B cell (primary cell): ENCODE results near the gene CFAP100. TPM values are rescaled to one million over a fixed set of nuclear protein-coding genes. Genes with fewer than 3 reads are reported as not detected.
A peak's percentile ranks its signal among the peaks of the same experiment; 100 is the strongest.

ENCODE experiments used
- ATAC-seq: fragments of 200-7000 bp; cut with Tn5 transposase; one replicate; pipeline ENCODE4 v1.10.0; 2021; ENCODE audit warnings: low read depth, mild to moderate bottlenecking, moderate number of reproducible peaks, moderate library complexity
- CTCF ChIA-PET: fragments of 350-600 bp; sonication (Branson Sonifier 250); formaldehyde crosslinking; loops from one replicate; lab custom pipeline; 2021; ENCODE audit warnings: antibody characterized with exemption, inconsistent platforms; lab: Charles Lee
- POLR2A ChIA-PET: fragments of 350-600 bp; sonication (Branson Sonifier 250); formaldehyde crosslinking; loops from one replicate; lab custom pipeline; 2021; ENCODE audit warnings: antibody characterized with exemption; lab: Charles Lee
- DNase-seq: peaks from one replicate; pipeline ENCODE4 v3.0.0; 2013
- H2AFZ ChIP-seq: 2 replicates; pipeline ENCODE4 v1.6.1; 2012; ENCODE audit warnings: mild to moderate bottlenecking, low read depth, low read length; ENCODE audit not compliant: insufficient read depth, poor library complexity, severe bottlenecking
- H3K27ac ChIP-seq, 2 donors: 1 replicate in 1 of 2; 2 replicates in 1 of 2; pipeline ENCODE4 v1.5.1; 2012 to 2013; ENCODE audit warnings: low read length in 2 of 2, mild to moderate bottlenecking in 2 of 2, moderate library complexity in 1 of 2
- H3K27me3 ChIP-seq, 4 experiments: fragments of 200-600 bp in 1 of 4; sonication (generic) in 1 of 4; replicated peaks in 1 of 4; 1 replicate in 2 of 4; 2 replicates in 2 of 4; pipeline versions ENCODE4 v1.6.1 to v1.7.0; 2013 to 2016; ENCODE audit warnings: low read length in 3 of 4, mild to moderate bottlenecking in 2 of 4, mixed read lengths in 1 of 4, moderate library complexity in 1 of 4; ENCODE audit not compliant: insufficient read depth in 4 of 4, control insufficient read depth in 3 of 4; ENCODE audit errors: control extremely low read depth in 1 of 4
- H3K36me3 ChIP-seq, 2 experiments: replicated peaks in 1 of 2; 1 replicate in 1 of 2; 2 replicates in 1 of 2; pipeline versions ENCODE4 v1.6.1 to v1.7.1; 2013; ENCODE audit warnings: low read length in 1 of 2; ENCODE audit not compliant: insufficient read depth in 2 of 2, control insufficient read depth in 1 of 2; ENCODE audit errors: control extremely low read depth in 1 of 2, extremely low read depth in 1 of 2
- H3K4me1 ChIP-seq, 2 donors: fragments of 200-600 bp in 1 of 2; sonication (generic) in 1 of 2; 1 replicate in 1 of 2; 2 replicates in 1 of 2; pipeline versions ENCODE4 v1.5.1 to v1.6.1; 2013 to 2017; ENCODE audit warnings: low read length in 2 of 2; ENCODE audit not compliant: control insufficient read depth in 2 of 2, insufficient read depth in 2 of 2
- H3K4me2 ChIP-seq: replicated peaks from 2 replicates; pipeline ENCODE3; 2012; ENCODE audit warnings: mild to moderate bottlenecking, low read depth, low read length; ENCODE audit not compliant: poor library complexity, severe bottlenecking
- H3K4me3 ChIP-seq, 5 experiments: fragments of 200-600 bp in 1 of 5; sonication (generic) in 1 of 5; 1 replicate in 3 of 5; 2 replicates in 2 of 5; pipeline versions ENCODE4 v1.5.1 to v1.7.0; 2011 to 2016; ENCODE audit warnings: low read length in 4 of 5, mild to moderate bottlenecking in 4 of 5, low read depth in 2 of 5, control low read depth in 1 of 5, moderate library complexity in 1 of 5; ENCODE audit not compliant: insufficient read depth in 1 of 5; ENCODE audit errors: control extremely low read depth in 1 of 5, extremely low read depth in 1 of 5
- H3K79me2 ChIP-seq: fragments of 200-600 bp; sonication (generic); one replicate; pipeline ENCODE4 v1.6.0; 2016; ENCODE audit warnings: low read length; ENCODE audit not compliant: control insufficient read depth, insufficient read depth
- H3K9ac ChIP-seq: fragments of 200-600 bp; sonication (generic); 2 replicates; pipeline ENCODE4 v1.6.1; 2017; ENCODE audit warnings: mild to moderate bottlenecking, low read length, moderate library complexity
- H3K9me3 ChIP-seq, 3 donors: one replicate each; pipeline versions ENCODE4 v1.6.1 to v1.7.1; 2013; ENCODE audit warnings: low read length in 2 of 3; ENCODE audit not compliant: control insufficient read depth in 2 of 3, insufficient read depth in 1 of 3; ENCODE audit errors: control extremely low read depth in 1 of 3
- H4K20me1 ChIP-seq: 2 replicates; pipeline ENCODE4 v1.6.0; 2012; ENCODE audit warnings: mild to moderate bottlenecking, low read length; ENCODE audit not compliant: insufficient read depth, control insufficient read depth, poor library complexity, severe bottlenecking
- H3K27ac Mint-ChIP-seq: one replicate; pipeline ENCODE4 v1.8.0; 2021; ENCODE audit warnings: mixed read lengths
- H3K27me3 Mint-ChIP-seq: one replicate; pipeline ENCODE4 v1.8.0; 2021; ENCODE audit warnings: mixed read lengths
- H3K4me1 Mint-ChIP-seq: one replicate; pipeline ENCODE4 v1.8.0; 2021; ENCODE audit warnings: mixed read lengths
- H3K4me3 Mint-ChIP-seq: one replicate; pipeline ENCODE4 v1.8.0; 2021; ENCODE audit warnings: mixed read lengths
- H3K9me3 Mint-ChIP-seq: one replicate; pipeline ENCODE4 v1.8.0; 2022; ENCODE audit warnings: mixed read lengths; ENCODE audit not compliant: insufficient read depth
- EZH2 ChIP-seq: IDR thresholded peaks from 2 replicates; pipeline ENCODE4 v1.6.1; 2012; ENCODE audit warnings: borderline replicate concordance, low read depth, mild to moderate bottlenecking, moderate library complexity, low read length; ENCODE audit not compliant: insufficient read depth, poor library complexity, severe bottlenecking
- WGBS: methylation state at CpG from one replicate; pipeline ENCODE4 v1.1.5; 2013; ENCODE audit warnings: missing lambda C conversion rate; ENCODE audit not compliant: insufficient coverage; 5-methylcytosine and 5-hydroxymethylcytosine counted together
- intact Hi-C: fragments of 100-400 bp; cut with micrococcal nuclease; formaldehyde crosslinking; loops from one replicate; pipeline ENCODE4 v1.10.0; 2022
- polyA plus RNA-seq: library from polyadenylated mRNA; depleted of rRNA; stranded (reverse); fragments of >200 nt; gene quantifications from 2 replicates; pipeline ENCODE4 v1.2.3, GENCODE V29; 2012
- total RNA-seq, 2 donors: library from RNA; stranded (reverse); fragments of 120-200 nt in 1 of 2; gene quantifications; 1 replicate in 1 of 2; 2 replicates in 1 of 2; pipeline versions ENCODE4 v1.2.3 to v1.2.4, GENCODE V29; 2013 to 2022
- TF ChIP-seq, protein P1 (sequence below): fragments of 200-600 bp; IDR thresholded peaks from one replicate; pipeline ENCODE4 v1.8.0; 2022; ENCODE audit warnings: antibody characterized with exemption, mild to moderate bottlenecking

The CFAP100 gene
- total and polyA plus RNA-seq, 2 donors (not counting 1 experiment from before 2014, with no cell fraction given): not detected

DNA sequence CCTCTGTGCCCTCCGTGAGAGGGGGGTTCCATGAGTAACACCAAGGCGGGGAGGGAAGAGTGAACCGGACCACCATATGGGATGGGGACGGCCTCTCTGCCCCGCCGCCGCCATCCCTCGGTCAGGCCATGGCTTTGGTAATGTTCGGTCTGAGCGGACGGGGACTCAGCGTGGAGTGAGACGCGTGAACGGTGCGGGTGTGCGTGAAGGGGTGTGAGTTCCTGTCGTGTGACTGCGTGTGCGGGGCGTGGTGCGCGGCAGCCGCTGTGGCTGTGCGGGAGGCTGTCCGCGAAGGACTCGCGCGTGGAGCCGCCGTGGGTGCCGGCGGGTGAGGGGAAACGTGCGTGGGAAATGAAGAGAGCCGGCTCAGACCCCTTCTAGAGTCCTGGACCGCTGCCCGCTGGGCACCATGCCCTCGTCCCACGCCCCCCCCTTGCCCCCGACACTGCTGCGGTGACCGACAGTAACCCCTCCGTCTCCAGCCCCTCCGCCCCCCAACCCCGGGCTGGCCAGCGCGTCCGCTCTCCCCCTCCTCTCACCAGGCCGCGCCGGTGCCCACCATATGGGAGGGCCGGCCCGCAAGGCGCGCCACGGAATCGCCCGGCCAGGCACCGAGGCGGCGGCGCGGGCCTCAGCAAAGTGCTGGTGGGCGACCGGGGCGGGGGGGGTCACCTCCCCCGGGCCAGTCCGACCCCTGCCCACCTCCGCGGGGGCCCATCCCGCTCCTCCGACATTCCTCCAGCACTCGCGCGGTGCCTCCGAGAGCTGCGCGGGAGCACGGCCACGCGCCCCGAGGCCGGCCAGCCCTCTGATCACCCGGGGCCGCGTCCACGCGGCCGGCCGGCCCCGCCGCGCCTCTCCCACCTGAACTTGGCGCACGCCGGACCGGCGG, 38.1 kb upstream of the CFAP100 start:
- TF ChIP-seq, protein P1, sequence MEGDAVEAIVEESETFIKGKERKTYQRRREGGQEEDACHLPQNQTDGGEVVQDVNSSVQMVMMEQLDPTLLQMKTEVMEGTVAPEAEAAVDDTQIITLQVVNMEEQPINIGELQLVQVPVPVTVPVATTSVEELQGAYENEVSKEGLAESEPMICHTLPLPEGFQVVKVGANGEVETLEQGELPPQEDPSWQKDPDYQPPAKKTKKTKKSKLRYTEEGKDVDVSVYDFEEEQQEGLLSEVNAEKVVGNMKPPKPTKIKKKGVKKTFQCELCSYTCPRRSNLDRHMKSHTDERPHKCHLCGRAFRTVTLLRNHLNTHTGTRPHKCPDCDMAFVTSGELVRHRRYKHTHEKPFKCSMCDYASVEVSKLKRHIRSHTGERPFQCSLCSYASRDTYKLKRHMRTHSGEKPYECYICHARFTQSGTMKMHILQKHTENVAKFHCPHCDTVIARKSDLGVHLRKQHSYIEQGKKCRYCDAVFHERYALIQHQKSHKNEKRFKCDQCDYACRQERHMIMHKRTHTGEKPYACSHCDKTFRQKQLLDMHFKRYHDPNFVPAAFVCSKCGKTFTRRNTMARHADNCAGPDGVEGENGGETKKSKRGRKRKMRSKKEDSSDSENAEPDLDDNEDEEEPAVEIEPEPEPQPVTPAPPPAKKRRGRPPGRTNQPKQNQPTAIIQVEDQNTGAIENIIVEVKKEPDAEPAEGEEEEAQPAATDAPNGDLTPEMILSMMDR: no peak
- peak; percentile 93 for TF ChIP-seq EZH2
- ChIA-PET POLR2A (no interaction called here), CTCF (no interaction called here)
- peak overlapping the region; percentile 74 for H3K27ac Mint-ChIP-seq
- peaks cover 16% of the 10 kb centered on the region for H3K4me1 Mint-ChIP-seq
- H3K4me3 Mint-ChIP-seq: peak overlapping the region; percentile 91
- peaks cover 0 to 10% (median 0%) of the 10 kb centered on the region in 3 donors for H3K9me3 ChIP-seq
- no peaks in the 10 kb centered on the region for H3K36me3 ChIP-seq
- ATAC-seq: no peak
- H3K27me3 Mint-ChIP-seq: peaks cover 45% of the 10 kb centered on the region
- H3K4me3 ChIP-seq: peak overlapping the region; percentile 5 to 84 (median 59)
- H3K27ac ChIP-seq: no peak overlapping the region
- H3K79me2 ChIP-seq: no peaks in the 10 kb centered on the region
- peaks cover 20 to 21% of the 10 kb centered on the region in 2 donors for H3K4me1 ChIP-seq
- peak overlapping the region; percentile 71 for H3K9ac ChIP-seq
- intact Hi-C loops: loop anchor here (1.0 to 5.0 kb wide), 6 partner anchors 274 to 1696 kb away; partner anchors contain the start of genes CHCHD6, PLXNA1 and SEC61A1
- H3K9me3 Mint-ChIP-seq: no peaks in the 10 kb centered on the region
- peak overlapping the region; percentile 79 for H2AFZ ChIP-seq
- no peaks in the 10 kb centered on the region for H4K20me1 ChIP-seq
- 1% methylated on average over 88 of the region's 100 CpGs for WGBS
- peak overlapping the region; percentile 99 for H3K4me2 ChIP-seq
- peak; percentile 58 for DNase-seq
- peaks cover 0 to 54% (median 20%) of the 10 kb centered on the region in 4 experiments for H3K27me3 ChIP-seq
